NCI-H2171 treated with DMSO at 0.1 percent for 48 hours (cell line): ENCODE data around the gene OSBPL3.

Source experiments
- DNase-seq: peaks from one replicate; lab custom pipeline; 2025; lab: John Stamatoyannopoulos, UW

Gene OSBPL3

DNA sequence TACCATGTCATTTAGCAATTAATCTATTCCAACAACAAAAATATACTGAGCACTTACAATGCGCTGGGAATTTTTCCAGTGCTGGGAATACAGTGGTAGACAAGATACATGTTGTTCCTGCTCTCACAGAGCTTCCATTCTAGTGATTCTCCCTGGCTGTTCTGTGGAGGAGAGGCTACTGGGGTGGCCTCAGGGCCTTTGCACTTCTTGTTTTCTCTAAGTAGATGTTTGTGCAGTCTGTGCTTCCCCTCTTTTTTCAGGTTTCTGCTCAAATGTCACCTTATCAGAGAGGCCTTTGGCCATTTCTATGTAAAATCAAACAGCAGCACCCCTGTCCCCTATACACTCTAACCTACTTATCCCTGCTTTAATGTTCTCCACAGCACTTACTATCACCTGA, 24.7 kb downstream of the OSBPL3 start:
- no peak for DNase-seq

- DNase-seq: no peak
Observed at GRCh38 chr7:24952464-24952863, 27.5 kb downstream of the OSBPL3 start.

DNA sequence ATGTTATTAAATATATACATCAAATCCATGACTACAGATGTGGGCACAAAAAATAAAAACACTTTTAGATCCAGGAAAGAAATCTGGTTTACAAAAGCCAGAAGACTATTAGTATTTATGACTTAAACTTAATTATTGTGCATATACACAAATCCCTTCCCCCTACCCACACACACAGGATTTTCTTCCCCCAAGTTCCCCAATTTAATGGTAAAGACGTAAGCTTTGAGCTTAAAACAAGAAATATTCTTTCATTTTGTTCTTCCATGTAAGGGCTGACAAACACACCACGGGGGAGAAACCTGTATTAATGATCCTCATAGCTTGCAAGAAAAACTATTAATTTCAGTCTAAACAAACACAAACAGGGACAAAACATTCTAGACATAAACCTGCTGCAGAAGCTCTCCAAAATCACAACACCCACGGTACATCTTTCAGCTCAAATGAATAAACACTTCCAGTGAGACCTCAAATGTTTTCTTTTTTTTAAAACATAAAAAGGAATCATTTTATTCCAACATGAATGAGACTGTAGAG, 28.5 kb downstream of the OSBPL3 start:
- DNase-seq: no peak

GRCh38 chr7:24949884-24950283, 30.1 kb downstream of the OSBPL3 start:
- no peak for DNase-seq

- DNase-seq: no peak
Observed at GRCh38 chr7:24948739-24949138, 31.2 kb downstream of the OSBPL3 start.

DNA sequence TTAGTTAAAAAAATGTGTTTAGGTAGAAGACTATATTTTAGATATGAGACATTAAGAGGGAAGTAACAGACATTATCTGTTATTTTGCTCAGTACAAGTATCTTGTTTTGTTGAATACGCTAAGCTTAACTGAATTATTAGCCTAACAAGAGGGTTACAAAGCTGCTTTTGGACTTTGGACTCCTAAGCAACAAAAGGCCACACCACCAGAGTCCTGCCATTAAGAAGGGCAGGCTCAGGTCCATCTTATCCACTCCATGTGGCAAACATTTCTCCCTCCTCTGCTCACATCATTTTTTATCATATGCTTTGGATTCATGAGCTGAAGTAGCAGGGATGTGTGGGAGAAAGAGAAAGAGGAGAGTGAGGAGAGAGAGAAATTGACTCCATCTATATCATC, 33.5 kb downstream of the OSBPL3 start:
- no peak for DNase-seq

- DNase-seq: no peak
Observed at GRCh38 chr7:24945899-24946298, 34.1 kb downstream of the OSBPL3 start.

DNA sequence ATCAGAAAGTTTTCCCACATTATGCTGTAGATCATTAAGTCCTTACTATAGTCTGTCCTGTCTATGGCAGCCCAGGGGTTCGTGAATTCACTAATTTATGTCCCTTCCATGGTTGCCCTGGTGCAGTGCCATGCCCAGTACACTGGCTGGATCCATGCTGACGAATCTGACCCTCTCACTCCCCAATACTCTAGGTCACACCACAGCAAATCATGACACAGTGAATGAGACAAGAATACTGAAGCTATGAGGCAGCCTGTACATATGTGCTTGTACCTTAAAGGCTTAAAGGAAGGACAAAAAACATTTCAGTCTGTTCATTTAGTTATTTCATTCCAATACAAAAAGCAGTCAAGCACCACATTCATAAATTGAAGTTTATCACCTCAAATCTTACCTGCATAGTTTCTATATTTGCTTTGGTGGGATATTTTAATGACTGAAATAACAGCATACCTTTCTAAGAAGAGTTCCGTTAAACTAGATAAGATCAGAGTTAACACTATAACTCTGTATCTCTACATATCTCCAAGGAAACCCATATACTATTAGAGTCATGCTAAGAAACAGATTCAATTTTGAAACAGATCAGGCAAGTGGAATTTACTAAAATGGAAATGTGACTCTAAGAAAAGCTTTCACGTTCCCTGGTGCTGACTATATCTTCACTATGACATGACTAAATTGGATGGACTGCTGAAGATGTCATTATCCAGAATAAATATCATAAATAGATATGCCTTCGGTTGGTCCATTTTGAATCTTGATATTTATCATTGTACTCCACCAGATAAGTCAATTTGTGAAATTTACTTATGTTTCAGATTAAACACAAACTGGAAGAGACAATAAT, 36.7 kb downstream of the OSBPL3 start:
- no peak for DNase-seq

- DNase-seq: no peak
Observed at GRCh38 chr7:24942226-24942625, 37.8 kb downstream of the OSBPL3 start.

GRCh38 chr7:24939416-24939815, 40.6 kb downstream of the OSBPL3 start:
- DNase-seq: no peak

- DNase-seq: no peak
Observed at GRCh38 chr7:24936121-24936824, 43.7 kb downstream of the OSBPL3 start.

GRCh38 chr7:24933298-24933697, 46.7 kb downstream of the OSBPL3 start:
- DNase-seq: no peak

DNA sequence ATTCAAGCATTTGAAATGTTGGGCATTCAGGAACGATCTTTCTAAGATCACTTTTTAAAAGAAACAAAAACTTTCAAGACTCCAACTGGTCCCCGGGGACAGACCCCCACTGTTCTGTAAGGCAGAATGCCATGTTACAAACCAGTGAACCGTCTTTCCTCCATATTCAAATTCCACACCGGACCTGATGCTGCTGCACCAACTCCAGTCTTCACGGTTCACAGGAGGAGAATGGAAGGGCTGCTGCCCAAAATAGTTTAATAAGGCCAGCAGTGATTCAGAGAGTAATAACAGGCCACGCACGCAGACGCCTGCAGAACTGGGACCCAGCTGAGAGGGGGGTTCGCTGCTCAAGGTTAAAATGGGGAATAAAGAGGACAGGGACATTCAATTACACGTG, 47.2 kb downstream of the OSBPL3 start:
- no peak for DNase-seq

- no peak for DNase-seq
Observed at GRCh38 chr7:24932389-24932788, 47.6 kb downstream of the OSBPL3 start.

DNA sequence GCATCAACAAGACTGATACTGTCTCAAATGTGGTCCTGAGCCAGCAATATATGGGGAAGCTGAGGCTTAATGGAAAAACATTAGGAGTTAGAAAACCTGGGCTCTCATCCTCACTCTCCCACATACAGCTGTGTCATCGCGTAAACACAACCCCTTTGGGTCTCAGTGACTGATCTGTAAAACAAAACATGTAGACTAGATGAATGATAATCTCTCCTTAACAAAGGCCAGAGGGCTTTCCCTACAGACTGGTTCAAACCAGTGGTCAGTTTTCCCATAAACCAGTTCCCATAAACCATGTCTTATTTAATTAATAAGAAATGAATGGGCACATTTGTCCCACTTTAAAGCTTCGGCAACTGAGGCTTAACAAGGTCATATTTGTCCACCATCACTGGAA, 48.1 kb downstream of the OSBPL3 start:
- no peak for DNase-seq

GRCh38 chr7:24930856-24931255, 49.1 kb downstream of the OSBPL3 start:
- no peak for DNase-seq

DNA sequence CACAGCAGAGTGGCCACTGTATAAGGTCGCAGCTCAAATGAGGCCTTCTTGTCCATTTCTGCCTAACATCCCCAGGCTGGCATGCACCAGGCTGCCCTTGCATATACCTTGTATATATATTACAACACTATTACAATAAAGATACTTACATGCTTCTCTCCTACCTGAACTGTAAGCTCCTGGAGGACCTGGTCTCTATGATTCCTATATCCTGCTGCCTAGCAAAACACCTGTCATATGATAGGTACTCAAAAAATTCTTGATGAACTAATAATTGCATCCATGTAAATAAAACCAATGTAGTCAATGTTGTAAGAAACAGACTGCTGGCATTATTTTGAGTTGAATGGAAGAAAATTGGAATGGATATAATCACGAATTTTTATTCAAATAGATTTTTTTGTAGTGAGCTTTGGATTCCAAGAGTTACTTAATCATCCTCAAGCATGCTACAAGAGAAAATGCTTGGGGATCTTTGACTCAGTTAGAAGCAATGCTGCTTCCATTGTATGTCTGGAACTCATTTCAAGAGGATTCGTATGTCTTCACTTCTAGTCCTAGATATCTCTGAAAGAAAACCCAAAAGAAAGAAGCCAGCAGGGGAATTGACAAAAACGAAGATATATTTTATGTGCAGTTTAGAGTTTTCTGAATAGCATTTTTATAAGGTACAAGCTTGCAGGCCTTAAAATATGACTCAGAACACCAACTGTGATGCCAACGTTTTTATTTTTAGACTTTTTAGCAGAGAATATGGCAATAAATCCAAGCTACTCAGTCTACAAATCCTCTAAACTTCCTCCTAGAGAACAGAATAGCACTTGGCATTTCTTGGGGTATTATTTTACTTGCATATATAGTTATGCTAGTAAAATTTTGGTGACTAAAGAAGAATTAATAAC, 53.1 kb downstream of the OSBPL3 start:
- DNase-seq: no peak

GRCh38 chr7:24924375-24924774, 55.6 kb downstream of the OSBPL3 start:
- no peak for DNase-seq

GRCh38 chr7:24923172-24923865, 56.7 kb downstream of the OSBPL3 start:
- DNase-seq: no peak

GRCh38 chr7:24922099-24922773, 57.7 kb downstream of the OSBPL3 start:
- no peak for DNase-seq

- DNase-seq: no peak
Observed at GRCh38 chr7:24921362-24921679, 58.7 kb downstream of the OSBPL3 start.
